IPS-20b (cell line): ENCODE data around the gene ZBTB17.
"Not testable (repeated sequence)": the region's sequence is repeated elsewhere in the genome, so short reads cannot be mapped to it uniquely, and the experiment has no call there.

Source experiments
- H3K27ac ChIP-seq: one replicate; pipeline ENCODE4 v1.5.1; 2013; ENCODE audit warnings: low read length
- H3K27me3 ChIP-seq: 2 replicates; pipeline ENCODE4 v1.6.1; 2013; ENCODE audit warnings: mild to moderate bottlenecking, low read length, inconsistent platforms; ENCODE audit not compliant: insufficient read depth
- H3K36me3 ChIP-seq: 2 replicates; pipeline ENCODE4 v1.6.1; 2013; ENCODE audit warnings: low read depth, mild to moderate bottlenecking, inconsistent platforms, low read length, moderate library complexity; ENCODE audit not compliant: insufficient read depth
- H3K4me1 ChIP-seq: 2 replicates; pipeline ENCODE4 v1.6.1; 2013; ENCODE audit warnings: mild to moderate bottlenecking, control low read depth, inconsistent platforms, low read length, moderate library complexity; ENCODE audit not compliant: insufficient read depth
- H3K4me3 ChIP-seq: 2 replicates; pipeline ENCODE4 v1.5.1; 2013; ENCODE audit warnings: mild to moderate bottlenecking, low read length, inconsistent platforms
- H3K9ac ChIP-seq: 2 replicates; pipeline ENCODE4 v1.6.1; 2013; ENCODE audit warnings: low read depth, mild to moderate bottlenecking, inconsistent platforms, low read length, moderate library complexity
- H3K9me3 ChIP-seq: 2 replicates; pipeline ENCODE4 v1.6.1; 2013; ENCODE audit warnings: mild to moderate bottlenecking, low read depth, low read length, inconsistent platforms; ENCODE audit not compliant: insufficient read depth

Gene ZBTB17

GRCh38 chr1:15975805-15976680, at the start of gene ZBTB17:
Gene ZBTB17 (minus strand): TSS chr1:15976101. CDS start chr1:15948495, 27,606 bp downstream.
- H3K4me1 ChIP-seq, result peaks cover 3% of the 10 kb centered on the region; the same call in 1 of the 2 replicates
- no peak within 1 kb of the TSS for H3K27ac ChIP-seq
- H3K9ac ChIP-seq, result peak within 1 kb of the TSS; percentile 73; the same call in 1 of the 2 replicates
- peak within 1 kb of the TSS; percentile 89 for H3K4me3 ChIP-seq
- H3K9me3 ChIP-seq, result no peaks in the 10 kb centered on the region
- no peaks in the 10 kb centered on the region for H3K27me3 ChIP-seq
- peaks cover 13% of the 10 kb centered on the region for H3K36me3 ChIP-seq

- H3K27ac ChIP-seq, result no peak overlapping the region
- H3K9ac ChIP-seq, result no peak overlapping the region
- H3K4me1 ChIP-seq, result no peaks in the 10 kb centered on the region; the same call in 1 of the 2 replicates
Measured at GRCh38 chr1:16023050-16023653, 47.3 kb upstream of the ZBTB17 start.

GRCh38 chr1:16022393-16022792, 46.5 kb upstream of the ZBTB17 start:
- Histone ChIP-seq H3K4me3 (no peak overlapping the region), H3K9ac (no peak overlapping the region), H3K36me3 (no peaks in the 10 kb centered on the region), H3K27me3 (peaks cover 44% of the 10 kb centered on the region), H3K27ac (no peak overlapping the region), H3K9me3 (no peaks in the 10 kb centered on the region), H3K4me1 (peaks cover under 1% of the 10 kb centered on the region; the same call in 1 of the 2 replicates)

More at GRCh38 chr1:16023050-16023653, 47.3 kb upstream of the ZBTB17 start:
- Histone ChIP-seq H3K4me3 (no peak overlapping the region), H3K36me3 (no peaks in the 10 kb centered on the region), H3K9me3 (no peaks in the 10 kb centered on the region), H3K27me3 (peaks cover 44% of the 10 kb centered on the region)

DNA sequence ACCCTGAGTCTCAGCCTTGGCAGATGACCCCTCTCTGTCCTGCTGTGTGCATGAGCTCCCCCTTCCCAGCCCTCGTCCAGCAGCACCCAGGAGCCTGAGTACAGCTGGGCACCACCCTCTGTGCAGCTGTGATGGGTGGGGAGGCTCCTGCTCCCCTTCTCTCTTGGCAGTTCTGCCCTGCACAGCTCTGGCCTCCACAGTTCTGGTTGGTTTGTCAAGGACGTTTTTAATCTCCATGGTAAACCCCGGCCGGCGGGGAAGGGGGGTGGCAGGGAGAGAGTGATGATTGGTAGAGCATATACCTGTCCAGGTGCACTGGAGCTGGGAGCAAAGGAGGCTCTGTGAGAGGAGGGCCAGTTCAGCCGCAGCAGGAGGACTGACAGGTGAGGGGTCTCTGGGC, 45.8 kb upstream of the ZBTB17 start, which contains the start of gene CLCNKA:
TSS of gene CLCNKA (plus strand) at position 356 of the 400 bp plus-strand sequence. CDS start 584 bp downstream, outside the sequence.
- Histone ChIP-seq H3K27ac (no peak within 1 kb of the TSS), H3K4me1 (peaks cover 3% of the 10 kb centered on the region; the same call in 1 of the 2 replicates), H3K9ac (no peak within 1 kb of the TSS), H3K4me3 (no peak within 1 kb of the TSS), H3K9me3 (no peaks in the 10 kb centered on the region), H3K36me3 (no peaks in the 10 kb centered on the region), H3K27me3 (peaks cover 44% of the 10 kb centered on the region)

- H3K36me3 ChIP-seq, H3K27ac ChIP-seq, H3K9ac ChIP-seq, H3K9me3 ChIP-seq, H3K4me1 ChIP-seq, H3K4me3 ChIP-seq: not testable (repeated sequence)
- peaks cover 44% of the 10 kb centered on the region for H3K27me3 ChIP-seq
Measured at GRCh38 chr1:16020878-16021277, 45.0 kb upstream of the ZBTB17 start.

DNA sequence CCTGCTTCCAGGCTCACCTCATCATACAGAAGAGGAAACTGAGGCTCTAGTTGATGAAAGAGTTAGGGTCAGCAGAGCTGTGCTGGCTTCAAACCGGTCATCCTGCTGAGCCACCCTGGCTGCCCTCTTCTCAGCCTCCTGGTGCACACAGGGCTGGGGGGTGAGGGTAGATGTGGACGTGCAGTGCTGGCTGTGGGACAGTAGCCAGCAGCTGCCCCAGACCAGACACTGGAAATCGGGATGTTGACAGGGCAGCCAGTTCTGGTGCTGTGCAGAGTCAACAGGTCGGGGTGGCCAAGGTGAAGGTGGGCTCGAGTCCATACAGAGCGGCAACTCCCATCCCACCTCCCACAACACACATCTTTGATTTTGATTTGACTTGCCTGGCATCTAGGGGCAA, 44.4 kb upstream of the ZBTB17 start:
- Histone ChIP-seq H3K9ac (no peak overlapping the region), H3K36me3 (no peaks in the 10 kb centered on the region), H3K9me3 (no peaks in the 10 kb centered on the region), H3K27ac (no peak overlapping the region), H3K27me3 (peaks cover 42% of the 10 kb centered on the region), H3K4me1 (peaks cover 3% of the 10 kb centered on the region; the same call in 1 of the 2 replicates), H3K4me3 (no peak overlapping the region)

GRCh38 chr1:16019644-16020277, 43.9 kb upstream of the ZBTB17 start:
- Histone ChIP-seq H3K27ac (no peak overlapping the region), H3K9ac (no peak overlapping the region), H3K4me1 (peaks cover 3% of the 10 kb centered on the region; the same call in 1 of the 2 replicates), H3K27me3 (peaks cover 36% of the 10 kb centered on the region), H3K36me3 (no peaks in the 10 kb centered on the region), H3K9me3 (no peaks in the 10 kb centered on the region), H3K4me3 (no peak overlapping the region)

DNA sequence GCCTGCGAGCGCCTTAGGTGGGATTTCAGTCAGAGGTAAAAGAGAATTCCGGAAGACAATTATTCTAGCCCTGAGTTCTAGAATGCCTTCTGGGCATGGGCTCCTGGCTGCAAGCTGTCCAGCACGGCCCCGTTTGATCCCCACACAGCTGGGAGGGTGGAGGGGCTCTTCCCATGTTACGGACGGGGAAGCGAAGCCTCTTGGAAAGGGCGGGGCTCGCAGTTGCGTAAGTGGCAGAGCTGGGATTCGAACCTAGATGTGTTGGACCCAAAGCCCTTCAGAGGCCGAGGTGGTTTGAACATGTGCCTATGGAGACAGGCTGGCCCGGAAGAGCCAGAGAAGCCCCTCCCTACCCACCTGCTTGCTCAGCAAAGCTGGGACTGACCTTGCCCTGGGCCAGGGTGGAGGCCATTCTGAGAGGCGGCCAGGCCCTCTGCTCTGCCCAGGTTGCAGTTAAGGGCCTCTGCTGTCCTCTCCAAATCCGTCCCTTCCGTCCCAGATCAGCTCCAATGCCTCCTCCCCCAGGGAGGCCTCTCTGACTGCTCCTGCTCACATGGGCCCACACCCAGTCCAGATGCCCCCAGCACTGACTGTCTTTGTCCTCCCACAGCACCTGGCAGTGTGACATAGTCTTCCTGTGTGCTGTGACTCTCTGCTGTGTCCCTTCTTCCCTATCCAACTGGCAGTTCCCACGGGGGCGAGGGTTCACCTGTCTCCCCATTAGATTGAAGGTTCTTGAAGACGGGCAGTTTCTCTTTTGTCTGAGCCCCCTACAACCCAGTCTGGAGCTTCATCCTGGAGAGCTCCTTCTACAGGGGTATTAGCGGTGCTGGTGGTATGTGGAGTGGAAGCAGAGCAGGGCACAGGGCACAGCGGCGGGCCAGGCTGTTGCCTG, 43.1 kb upstream of the ZBTB17 start:
- H3K27ac ChIP-seq, result no peak overlapping the region
- H3K4me1 ChIP-seq, result peaks cover 3% of the 10 kb centered on the region; the same call in 1 of the 2 replicates
- peaks cover 29% of the 10 kb centered on the region for H3K27me3 ChIP-seq
- no peaks in the 10 kb centered on the region for H3K36me3 ChIP-seq
- H3K9ac ChIP-seq, result no peak overlapping the region
- no peak overlapping the region for H3K4me3 ChIP-seq
- no peaks in the 10 kb centered on the region for H3K9me3 ChIP-seq

DNA sequence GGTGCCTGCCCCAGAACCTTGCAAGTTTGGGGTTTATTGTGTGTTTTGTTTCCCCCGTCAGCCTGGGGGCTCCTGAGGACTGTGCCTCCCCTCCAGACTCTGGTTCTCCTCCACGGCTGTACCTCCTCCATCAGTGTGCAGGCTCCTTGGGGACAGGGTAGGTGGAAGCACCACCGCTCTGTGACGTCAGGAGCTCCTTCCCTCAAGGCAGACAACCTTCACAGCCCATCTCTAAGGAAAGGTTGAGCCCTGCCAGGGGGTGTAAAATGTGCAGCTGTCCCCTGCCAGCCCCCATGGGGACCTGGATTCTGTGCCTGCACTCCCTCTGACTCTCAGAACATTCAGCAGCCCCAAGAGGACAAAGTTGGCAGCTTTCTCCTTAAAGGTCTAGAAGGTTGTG, 42.4 kb upstream of the ZBTB17 start:
- no peak overlapping the region for H3K27ac ChIP-seq
- H3K4me3 ChIP-seq, result no peak overlapping the region
- no peaks in the 10 kb centered on the region for H3K9me3 ChIP-seq
- peaks cover 22% of the 10 kb centered on the region for H3K27me3 ChIP-seq
- H3K4me1 ChIP-seq, result peaks cover 8% of the 10 kb centered on the region; the same call in 1 of the 2 replicates
- H3K9ac ChIP-seq, result no peak overlapping the region
- no peaks in the 10 kb centered on the region for H3K36me3 ChIP-seq

DNA sequence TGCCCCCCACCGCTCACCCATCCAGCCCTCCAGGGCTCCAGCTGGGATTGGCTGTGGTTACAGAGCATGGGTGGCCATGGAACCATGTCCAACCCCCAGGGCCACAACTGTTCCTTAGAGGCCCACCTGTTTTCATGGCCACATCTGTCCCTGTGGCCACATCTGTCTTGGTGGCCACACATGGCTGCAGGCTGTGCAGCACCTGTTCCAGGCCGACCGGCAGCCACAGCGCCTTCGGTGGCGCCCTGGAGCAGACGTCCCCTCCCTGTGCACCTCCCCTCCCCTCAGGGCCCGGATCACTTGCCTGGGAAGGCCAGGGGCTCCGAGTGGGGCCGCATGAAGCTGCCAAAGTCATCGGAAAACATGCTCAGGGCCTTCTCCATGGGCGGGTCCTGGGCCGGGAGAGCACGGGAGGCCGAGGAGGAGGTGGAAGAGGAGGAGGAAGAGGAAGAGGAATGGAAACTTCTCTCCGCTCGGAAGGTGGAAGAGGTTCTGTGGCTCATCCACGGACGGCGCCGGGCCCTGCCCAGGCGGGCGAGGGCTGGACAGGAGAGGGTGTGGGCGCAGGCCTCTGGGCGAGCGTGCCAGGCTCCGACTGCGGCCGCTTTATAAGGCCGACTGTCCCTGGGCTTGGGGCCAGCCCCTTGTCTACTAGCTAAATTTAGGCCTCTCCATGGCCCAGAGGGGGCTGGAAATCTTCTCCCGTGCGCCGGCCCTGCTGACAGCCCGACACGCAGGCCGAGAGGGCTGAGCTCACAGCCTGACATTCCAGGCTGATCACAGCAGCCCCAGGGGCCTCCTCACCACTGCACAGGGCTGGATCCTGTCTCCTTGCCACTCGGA, 41.8 kb upstream of the ZBTB17 start, which contains the start of gene HSPB7:
TSS of gene HSPB7 (minus strand) at position 583 of the 843 bp plus-strand sequence. CDS start at position 503, 80 bp downstream.
- peaks cover 16% of the 10 kb centered on the region; the same call in 1 of the 2 replicates for H3K27me3 ChIP-seq
- peaks cover 8% of the 10 kb centered on the region; the same call in 1 of the 2 replicates for H3K4me1 ChIP-seq
- no peaks in the 10 kb centered on the region for H3K36me3 ChIP-seq
- no peak within 1 kb of the TSS for H3K27ac ChIP-seq
- H3K4me3 ChIP-seq, result no peak within 1 kb of the TSS
- H3K9ac ChIP-seq, result no peak within 1 kb of the TSS
- no peaks in the 10 kb centered on the region for H3K9me3 ChIP-seq
